A549 treated with DMSO at 1 μM for 4 hours (cell line): Measurements from ENCODE around the gene SEC23A. TPM values are rescaled to one million over a fixed set of nuclear protein-coding genes. Genes with fewer than 3 reads are reported as not detected.

Experiments
- total RNA-seq: library from RNA; stranded (reverse); fragments of 200-300 nt; extraction: Qiagen RNA extraction; gene quantifications from 5 replicates; pipeline ENCODE4 v1.2.3, GENCODE V29; 2022; ENCODE audit warnings: low read depth

Gene SEC23A
- total RNA-seq, result 59.7 to 94.8 TPM (median 86.7 TPM) in 5 replicates

DNA sequence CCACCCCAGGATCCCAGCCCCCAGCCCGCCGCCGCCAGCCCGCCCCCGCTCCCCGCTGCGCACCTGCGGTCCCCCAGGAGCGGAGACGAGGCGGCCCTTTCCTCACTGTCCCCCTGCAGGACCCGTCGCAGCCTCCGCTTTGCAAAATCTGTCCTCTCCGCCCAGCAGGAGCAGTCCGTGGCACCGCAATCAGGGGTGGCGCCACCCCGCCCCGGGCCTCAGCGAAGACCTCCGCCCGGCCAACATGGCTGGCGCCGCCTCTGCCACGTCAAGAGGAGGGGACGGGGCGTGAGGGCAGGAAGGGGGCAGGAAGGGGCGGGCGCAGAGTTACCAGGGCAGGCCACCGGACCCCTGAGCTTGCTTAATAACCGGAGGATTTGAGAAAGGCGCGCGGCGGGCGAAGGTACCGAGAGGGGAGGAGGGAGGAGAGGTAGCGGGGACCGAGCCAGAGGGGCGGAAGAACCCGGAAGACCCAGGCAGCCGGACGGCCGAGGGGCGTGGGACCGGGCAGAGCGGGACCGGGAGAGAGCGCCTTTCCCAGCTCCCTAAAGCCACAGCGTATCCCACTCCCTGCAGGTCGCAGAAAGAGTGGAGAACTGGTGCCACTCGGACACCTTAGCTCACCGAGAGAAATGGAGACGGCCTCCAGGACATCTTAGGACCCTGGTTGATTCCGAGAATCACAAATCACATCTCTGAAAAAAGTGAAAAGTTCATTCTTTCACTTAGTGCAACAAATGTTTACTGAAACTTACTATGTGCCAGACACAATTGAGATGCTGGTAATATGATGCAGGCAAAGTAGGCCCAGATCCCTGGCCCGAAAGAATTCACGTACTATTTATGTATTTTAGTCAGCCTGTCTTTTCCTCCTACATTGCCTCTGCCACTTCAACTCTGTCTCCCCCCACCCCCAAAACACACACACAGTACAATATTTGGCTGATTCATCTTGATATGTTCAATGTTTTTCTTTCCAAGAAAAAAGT is at the start of gene SEC23A:
Gene SEC23A, minus strand, starts transcription at position 267 of the 989 bp plus-strand sequence. CDS start 7,117 bp downstream, outside the sequence.

DNA sequence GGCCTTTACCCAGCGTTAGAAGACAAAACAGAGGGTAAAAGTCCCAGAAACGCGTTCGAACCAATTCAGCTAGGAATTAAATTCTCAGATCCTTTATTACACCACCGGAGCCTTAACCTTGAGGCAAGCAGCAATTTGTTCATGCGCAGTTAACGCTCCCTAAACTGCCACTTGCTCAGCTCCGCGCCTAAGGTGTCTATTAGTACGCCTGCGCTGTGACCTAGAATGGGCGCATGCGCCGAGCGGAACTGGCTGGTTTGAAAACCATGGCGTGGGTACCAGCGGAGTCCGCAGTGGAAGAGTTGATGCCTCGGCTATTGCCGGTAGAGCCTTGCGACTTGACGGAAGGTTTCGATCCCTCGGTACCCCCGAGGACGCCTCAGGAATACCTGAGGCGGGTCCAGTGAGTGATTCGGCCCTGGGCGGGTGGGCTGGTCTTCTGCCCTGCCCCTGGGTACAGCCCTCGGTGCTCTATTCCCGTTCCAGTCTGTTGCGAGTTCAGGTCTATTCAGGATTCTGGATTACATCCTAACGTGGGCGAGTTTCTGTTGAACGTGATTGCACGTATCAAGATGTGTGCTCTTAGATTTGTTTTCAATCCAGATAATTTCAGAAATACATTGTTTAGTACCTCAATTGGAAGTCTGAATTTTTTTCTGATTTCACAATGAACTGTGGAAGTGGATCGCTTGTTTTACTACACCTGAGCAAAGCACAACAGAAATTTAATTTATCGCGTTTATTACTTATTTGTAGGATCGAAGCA is 11.2 kb upstream of the SEC23A start, which contains the start of gene GEMIN2:
Gene GEMIN2, plus strand, starts transcription at position 251 of the 766 bp plus-strand sequence. Its CDS starts 16 bp downstream, at position 267.

Other genes starting within 250 kb of the SEC23A start
- gene GEMIN2, start 11.1 kb upstream of the SEC23A start, total RNA-seq, result 25.0 to 30.1 TPM (median 26.9 TPM) in 5 replicates
- gene TRAPPC6B, start 67.1 kb upstream of the SEC23A start, total RNA-seq, result 13.5 to 16.1 TPM (median 14.8 TPM) in 5 replicates
- gene PNN, start 72.0 kb upstream of the SEC23A start, total RNA-seq, result 46.8 to 56.1 TPM (median 49.2 TPM) in 5 replicates
- 19.3 to 28.2 TPM (median 24.3 TPM) in 5 replicates for gene MIA2, start 130.7 kb upstream of the SEC23A start, total RNA-seq